T-helper 2 cell (primary cell): ENCODE data around the gene CCDC102B.
"Not testable (repeated sequence)": the region's sequence is repeated elsewhere in the genome, so short reads cannot be mapped to it uniquely, and the experiment has no call there.

Experiments
- DNase-seq, 5 experiments: peaks; one replicate each; pipeline versions ENCODE4 v3.0.0 to v3.0.0-alpha.2; 2012 to 2022

Gene CCDC102B

GRCh38 chr18:68984342-68984741, 186.5 kb downstream of the CCDC102B start:
- no peak for DNase-seq

DNA sequence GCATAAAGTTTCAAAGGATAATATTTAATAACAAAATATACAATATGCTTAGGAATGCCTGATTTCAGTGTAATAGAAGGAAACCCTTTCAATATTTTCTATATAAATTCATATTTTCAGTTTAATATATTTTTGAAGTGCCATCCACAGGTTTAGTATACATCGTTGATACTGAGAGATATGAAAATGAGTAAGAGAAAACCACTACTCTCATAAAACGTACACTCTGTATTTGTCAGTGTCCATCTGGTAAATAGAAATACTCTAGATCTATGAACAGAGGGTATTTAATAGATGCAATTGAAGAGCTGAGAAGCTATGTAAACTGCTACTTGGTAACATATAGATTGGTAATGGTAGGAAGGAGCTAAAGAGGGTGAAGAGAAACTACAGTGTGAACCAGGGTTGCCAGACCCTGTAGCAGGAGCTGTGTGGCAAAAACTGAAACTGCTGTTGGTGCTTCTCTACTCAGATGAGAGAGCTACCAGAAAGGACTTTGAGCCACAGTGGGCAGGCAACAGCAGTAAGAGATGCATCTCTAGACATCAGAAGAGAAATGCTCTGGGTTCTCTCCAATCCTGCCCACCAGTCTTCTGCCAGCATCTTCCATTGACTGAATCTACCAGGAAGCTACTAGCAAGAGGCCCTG, 187.4 kb downstream of the CCDC102B start:
- DNase-seq, result no peak

DNA sequence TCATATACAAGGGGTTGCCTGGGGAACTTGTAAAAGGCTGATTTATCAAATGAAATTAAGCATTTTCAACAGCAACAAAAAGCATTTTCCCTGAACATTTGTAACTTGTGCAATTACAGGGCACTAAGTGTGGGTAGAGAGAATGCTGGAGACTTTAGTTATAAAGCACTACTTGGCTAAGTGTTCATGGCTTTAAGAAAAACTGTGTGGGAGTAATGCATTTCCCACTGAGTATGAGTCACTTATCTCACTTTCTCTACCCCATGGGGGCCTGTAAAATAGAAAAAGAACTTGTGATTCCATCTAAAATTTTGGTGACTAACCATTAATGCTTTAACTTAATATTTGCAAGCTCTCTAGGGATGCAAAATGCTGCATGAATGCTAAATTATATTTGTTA, 193.4 kb downstream of the CCDC102B start:
- no peak for DNase-seq

- no peak for DNase-seq
Measured at GRCh38 chr18:68992719-68993482, 195.0 kb downstream of the CCDC102B start.

DNA sequence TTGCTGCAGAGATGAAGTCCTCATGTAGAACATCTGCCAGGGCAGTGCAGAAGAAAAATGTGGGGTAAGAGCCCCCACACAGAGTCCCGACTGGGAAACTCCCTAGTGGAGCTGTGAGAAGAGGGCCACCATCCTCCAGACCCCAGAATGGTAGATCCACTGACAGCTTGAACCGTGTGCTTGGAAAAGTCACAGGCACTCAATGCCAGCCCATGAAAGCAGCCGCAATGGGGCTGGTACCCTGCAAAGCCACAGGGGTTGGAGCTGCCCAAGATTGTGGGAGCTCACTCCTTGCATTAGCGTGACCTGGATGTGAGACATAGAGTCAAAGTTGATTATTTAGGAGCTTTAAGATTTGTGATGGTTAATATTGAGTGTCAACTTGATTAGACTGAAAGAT, 197.8 kb downstream of the CCDC102B start:
- no peak for DNase-seq

- DNase-seq, result no peak
Measured at GRCh38 chr18:68997845-68998244, 200.0 kb downstream of the CCDC102B start.

- DNase-seq, result no peak
Measured at GRCh38 chr18:69000366-69000765, 202.5 kb downstream of the CCDC102B start.

DNA sequence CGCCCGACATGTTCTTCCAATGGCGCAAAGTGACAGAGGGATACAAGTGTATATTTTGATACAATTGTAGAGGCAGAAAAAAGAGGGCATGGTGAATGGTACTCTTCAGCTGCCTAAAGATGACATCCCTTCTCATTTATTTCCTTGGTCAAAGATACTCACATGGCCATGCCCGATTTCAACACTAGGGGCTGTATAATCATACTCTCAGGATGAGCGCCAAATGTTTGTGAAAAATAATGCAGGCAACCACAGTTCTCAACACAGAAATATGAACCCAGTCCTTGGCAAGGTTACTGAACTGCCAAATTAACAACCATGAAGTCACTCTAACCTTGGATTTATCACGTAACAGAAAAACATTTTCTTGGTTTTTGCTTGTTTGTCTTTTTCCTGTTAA, 204.4 kb downstream of the CCDC102B start:
- no peak for DNase-seq

DNA sequence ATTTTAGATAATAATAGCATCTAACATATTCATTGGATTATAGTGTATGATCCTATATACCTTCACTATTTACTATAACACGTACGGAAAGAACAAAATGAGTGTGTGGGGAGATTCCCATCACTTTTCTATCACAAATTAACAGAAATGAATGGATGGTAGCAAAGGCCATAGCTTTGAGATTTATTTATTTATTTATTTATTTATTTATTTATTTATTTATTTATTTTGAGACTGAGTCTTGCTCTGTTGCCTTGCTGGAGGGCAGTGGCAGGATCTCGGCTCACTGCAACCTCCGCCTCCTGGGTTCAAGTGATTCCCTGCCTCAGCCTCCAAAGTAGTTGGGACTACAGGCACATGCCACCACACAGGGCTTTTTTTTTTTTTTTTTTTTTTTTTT, 208.3 kb downstream of the CCDC102B start:
- DNase-seq, result not testable (repeated sequence)

GRCh38 chr18:69008538-69008937, 210.7 kb downstream of the CCDC102B start:
- no peak for DNase-seq

DNA sequence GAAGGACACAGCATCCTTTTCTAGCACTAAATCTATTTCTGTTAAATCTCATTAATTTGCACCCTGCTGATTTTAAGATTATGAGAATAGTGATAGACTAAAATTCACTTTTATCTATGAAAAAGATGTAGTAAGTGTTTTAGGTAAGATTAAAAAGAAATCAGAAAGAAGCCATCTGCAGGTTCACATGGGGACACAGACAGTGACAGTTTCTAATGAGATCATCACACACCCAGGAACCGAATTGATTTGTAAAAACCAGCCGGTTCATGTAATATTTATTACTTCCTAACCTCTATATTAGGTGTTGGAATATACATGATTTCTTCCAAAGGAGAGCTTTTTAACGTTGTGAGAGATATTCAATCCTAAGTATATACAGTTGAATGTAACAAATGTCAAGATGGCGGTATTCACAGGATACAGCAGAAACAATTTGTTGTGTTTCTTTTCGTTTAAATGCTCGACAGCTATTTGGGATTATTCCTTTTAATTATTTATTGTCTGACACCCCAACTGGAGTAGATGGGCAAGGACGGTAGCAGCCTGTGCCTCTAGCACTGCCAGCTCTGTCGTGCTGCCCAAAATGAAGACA, 223.4 kb downstream of the CCDC102B start:
- DNase-seq, result no peak

DNA sequence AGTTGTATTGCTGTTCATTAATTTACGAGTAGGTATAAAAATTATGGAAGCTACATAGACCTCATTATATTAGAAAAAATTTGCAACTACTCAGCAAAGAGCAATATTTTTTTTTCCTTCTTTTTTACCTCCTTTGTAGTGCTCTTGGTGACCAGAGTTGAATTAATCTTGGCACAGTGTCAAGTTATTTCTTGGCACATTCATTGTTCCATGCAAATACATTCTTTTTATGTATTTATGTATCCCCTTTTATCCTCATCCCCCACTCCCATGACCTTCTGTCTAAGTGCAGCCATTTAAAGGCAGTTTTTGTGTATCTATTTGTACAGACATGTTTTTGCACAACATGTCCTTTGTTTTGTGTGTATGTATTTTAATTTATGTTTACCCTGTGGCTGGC, 224.5 kb downstream of the CCDC102B start:
- no peak for DNase-seq

- no peak for DNase-seq
Measured at GRCh38 chr18:69031571-69031970, 233.7 kb downstream of the CCDC102B start.

- DNase-seq, result no peak
Measured at GRCh38 chr18:69032009-69032408, 234.1 kb downstream of the CCDC102B start.

- no peak for DNase-seq
Measured at GRCh38 chr18:69035756-69036155, 237.9 kb downstream of the CCDC102B start.

- no peak for DNase-seq
Measured at GRCh38 chr18:69044215-69044614, 246.3 kb downstream of the CCDC102B start.

GRCh38 chr18:69064063-69064462, 266.2 kb downstream of the CCDC102B start:
- DNase-seq, result no peak

- DNase-seq, result no peak
Measured at GRCh38 chr18:69067048-69067447, 269.2 kb downstream of the CCDC102B start.

GRCh38 chr18:69071680-69072079, 273.8 kb downstream of the CCDC102B start:
- no peak for DNase-seq

DNA sequence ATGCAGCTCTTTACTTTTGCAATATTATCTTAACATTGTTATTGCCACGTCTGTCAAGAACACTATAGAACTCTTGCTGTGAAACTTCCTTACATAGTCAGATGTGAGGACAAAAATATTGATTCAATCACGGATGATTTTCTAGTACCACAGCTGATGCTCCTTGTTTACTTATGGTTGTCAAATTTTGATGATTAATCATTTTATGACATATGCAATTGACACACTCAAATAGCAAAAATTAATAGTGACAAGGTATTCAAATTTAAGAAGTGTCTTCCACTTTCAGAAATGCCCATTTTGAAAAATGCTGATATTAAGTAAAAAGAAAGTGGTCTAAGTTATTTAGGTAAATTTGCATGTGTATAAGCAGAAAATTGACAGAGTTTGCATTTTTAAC, 284.0 kb downstream of the CCDC102B start:
- DNase-seq, result no peak

DNA sequence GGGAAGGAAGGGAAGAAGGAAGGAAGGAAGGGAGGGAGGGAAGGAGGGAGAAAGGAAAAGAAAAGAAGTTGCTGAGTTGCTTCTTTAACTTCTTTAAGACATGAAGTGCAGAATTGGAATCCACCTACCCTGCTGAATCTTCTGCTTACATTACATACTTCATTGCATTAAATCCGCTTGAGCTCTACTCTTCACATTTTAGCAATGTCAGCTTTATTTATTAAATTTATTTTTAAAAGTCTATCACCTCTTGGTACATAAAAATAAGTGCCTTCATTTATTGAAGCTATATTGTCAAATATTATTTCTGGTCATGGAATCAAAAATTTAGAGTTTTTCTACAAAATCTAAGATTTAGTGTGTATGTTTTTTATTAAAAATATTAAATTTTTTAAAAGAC, 284.6 kb downstream of the CCDC102B start:
- DNase-seq, result no peak

DNA sequence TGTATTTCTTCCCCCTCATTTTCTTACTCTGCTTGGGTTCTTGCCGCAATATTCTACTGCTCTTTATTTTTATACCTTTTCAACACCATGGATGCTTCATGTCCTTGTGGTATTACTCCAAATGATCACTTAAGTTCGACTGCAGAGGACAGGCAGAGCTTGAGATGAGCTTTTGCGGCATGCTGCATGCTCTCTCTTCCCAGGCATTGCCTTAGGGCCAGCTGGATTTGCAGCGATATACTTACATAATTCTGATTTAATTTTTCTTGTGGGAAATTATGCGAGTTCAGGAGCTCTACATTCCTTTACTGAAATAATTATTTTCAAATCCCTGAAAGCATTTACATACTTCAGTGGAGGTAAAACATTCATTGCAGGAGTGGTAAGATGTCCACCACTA, 288.1 kb downstream of the CCDC102B start:
- no peak for DNase-seq

- no peak for DNase-seq
Measured at GRCh38 chr18:69088973-69089372, 291.1 kb downstream of the CCDC102B start.

DNA sequence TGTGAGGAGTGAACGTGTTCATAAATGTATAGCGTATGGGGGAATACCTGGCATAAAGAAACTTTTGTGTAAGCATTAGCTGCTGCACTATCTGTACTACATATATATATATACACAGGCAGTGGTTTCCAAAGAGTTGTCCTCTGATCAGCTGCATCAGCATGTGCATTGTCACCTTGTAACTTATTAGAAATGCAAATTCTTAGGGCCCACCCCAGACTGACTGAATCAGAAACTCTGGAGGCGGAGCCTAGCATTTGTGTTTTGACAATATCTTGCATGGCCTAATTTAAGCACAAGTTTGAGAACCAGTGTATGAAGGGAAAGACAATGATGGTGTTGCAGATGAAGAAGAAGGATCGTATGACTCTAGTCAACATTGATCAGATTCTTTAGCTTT, 299.5 kb downstream of the CCDC102B start:
- DNase-seq, result peak in 1 of 5 experiments; percentile 1
